HFF-Myc (cell line): ENCODE measurements around the gene OR51F1.

Experiments used
- DNase-seq: peaks from one replicate; pipeline ENCODE4 v3.0.0-alpha.2; 2011; ENCODE audit warnings: low read depth; ENCODE audit errors: extremely low read depth
- H3K4me3 ChIP-seq: replicated peaks from 2 replicates; pipeline ENCODE4 v1.5.1; 2011; ENCODE audit warnings: low read depth, mild to moderate bottlenecking, control low read depth, low read length
- CTCF ChIP-seq: IDR thresholded peaks from 2 replicates; pipeline ENCODE4 v1.5.1; 2012; ENCODE audit warnings: mild to moderate bottlenecking, low read depth, low read length, control low read depth; ENCODE audit errors: missing control alignments

The OR51F1 gene

GRCh38 chr11:4782454-4782853 is 12.7 kb upstream of the OR51F1 start:
- TF ChIP-seq CTCF: no peak
- H3K4me3 ChIP-seq: no peak overlapping the region
- DNase-seq: no peak

GRCh38 chr11:4768094-4768493 is 1.6 kb downstream of the OR51F1 start:
- no peak for DNase-seq
- H3K4me3 ChIP-seq: no peak overlapping the region
- no peak for TF ChIP-seq CTCF

- H3K4me3 ChIP-seq: no peak overlapping the region
- no peak for DNase-seq
- no peak for TF ChIP-seq CTCF
Observed at GRCh38 chr11:4766420-4767043, 3.2 kb downstream of the OR51F1 start.

GRCh38 chr11:4763096-4763495 is 6.6 kb downstream of the OR51F1 start:
- no peak for TF ChIP-seq CTCF
- no peak overlapping the region for H3K4me3 ChIP-seq
- no peak for DNase-seq

- TF ChIP-seq CTCF: no peak
- no peak overlapping the region for H3K4me3 ChIP-seq
- no peak for DNase-seq
Observed at GRCh38 chr11:4751201-4751600, 18.5 kb downstream of the OR51F1 start.

- TF ChIP-seq CTCF: no peak
- DNase-seq: no peak
- H3K4me3 ChIP-seq: no peak overlapping the region
Observed at GRCh38 chr11:4748438-4748837, 21.3 kb downstream of the OR51F1 start.

GRCh38 chr11:4740735-4741134 is 29.0 kb downstream of the OR51F1 start:
- DNase-seq: no peak
- no peak overlapping the region for H3K4me3 ChIP-seq
- TF ChIP-seq CTCF: no peak
